HG03571 (cell line): ENCODE results near the gene CFAP100.

Source experiments
- ATAC-seq: cut with Tn5 transposase; IDR thresholded peaks from one replicate; pipeline ENCODE4 v1.9.1; 2021; ENCODE audit not compliant: unreplicated experiment

The CFAP100 gene

GRCh38 chr3:126399351-126399735, 4.6 kb downstream of the CFAP100 start:
- no peak for ATAC-seq

GRCh38 chr3:126399756-126400155, 5.0 kb downstream of the CFAP100 start:
- no peak for ATAC-seq

GRCh38 chr3:126401611-126402160, 7.0 kb downstream of the CFAP100 start:
- ATAC-seq = no peak

- ATAC-seq = no peak
These were observed 7.5 kb downstream of the CFAP100 start for GRCh38 chr3:126402178-126402577.

GRCh38 chr3:126402666-126403302, 8.1 kb downstream of the CFAP100 start:
- ATAC-seq = no peak

- no peak for ATAC-seq
These were observed 11.9 kb downstream of the CFAP100 start for GRCh38 chr3:126406389-126407296.

- ATAC-seq = no peak
These were observed 12.8 kb downstream of the CFAP100 start for GRCh38 chr3:126407412-126408044.

GRCh38 chr3:126408099-126408498, 13.4 kb downstream of the CFAP100 start:
- ATAC-seq = no peak

- ATAC-seq = no peak
These were observed 18.4 kb downstream of the CFAP100 start for GRCh38 chr3:126412841-126413692.

- no peak for ATAC-seq
These were observed 19.0 kb downstream of the CFAP100 start for GRCh38 chr3:126413693-126414080.

GRCh38 chr3:126414406-126414805, 19.7 kb downstream of the CFAP100 start:
- ATAC-seq = no peak

GRCh38 chr3:126414961-126415660, 20.4 kb downstream of the CFAP100 start:
- ATAC-seq = no peak

- no peak for ATAC-seq
These were observed 21.2 kb downstream of the CFAP100 start for GRCh38 chr3:126415661-126416591.

- ATAC-seq = no peak
These were observed 22.2 kb downstream of the CFAP100 start for GRCh38 chr3:126416943-126417342.

GRCh38 chr3:126417515-126417914, 22.8 kb downstream of the CFAP100 start:
- no peak for ATAC-seq

- ATAC-seq = no peak
These were observed 23.3 kb downstream of the CFAP100 start for GRCh38 chr3:126417981-126418530.

- no peak for ATAC-seq
These were observed 24.0 kb downstream of the CFAP100 start for GRCh38 chr3:126418661-126419131.

- no peak for ATAC-seq
These were observed 24.5 kb downstream of the CFAP100 start for GRCh38 chr3:126419151-126419703.
